ENCODE measurements around the gene PET100.

DNA sequence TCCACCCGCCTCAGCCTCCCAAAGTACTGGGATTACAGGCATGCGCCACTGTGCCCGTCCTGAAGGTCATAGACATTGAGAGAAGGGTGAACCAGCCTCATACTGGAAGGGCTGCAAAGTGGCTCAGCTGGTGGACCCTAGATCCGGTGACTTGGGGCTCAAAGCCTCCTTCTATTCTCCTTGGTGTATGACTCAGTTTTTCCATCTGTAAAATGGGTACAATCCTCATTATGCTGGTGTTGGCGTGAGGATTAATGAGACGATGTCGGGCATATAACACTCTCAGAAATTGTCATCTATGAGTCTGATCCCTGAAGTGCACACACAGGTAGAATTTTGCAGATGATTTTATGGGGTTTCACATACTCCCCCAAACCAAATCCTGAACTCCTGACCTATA lies 39.8 kb upstream of the PET100 start:
- TF ChIP-seq, protein P1, sequence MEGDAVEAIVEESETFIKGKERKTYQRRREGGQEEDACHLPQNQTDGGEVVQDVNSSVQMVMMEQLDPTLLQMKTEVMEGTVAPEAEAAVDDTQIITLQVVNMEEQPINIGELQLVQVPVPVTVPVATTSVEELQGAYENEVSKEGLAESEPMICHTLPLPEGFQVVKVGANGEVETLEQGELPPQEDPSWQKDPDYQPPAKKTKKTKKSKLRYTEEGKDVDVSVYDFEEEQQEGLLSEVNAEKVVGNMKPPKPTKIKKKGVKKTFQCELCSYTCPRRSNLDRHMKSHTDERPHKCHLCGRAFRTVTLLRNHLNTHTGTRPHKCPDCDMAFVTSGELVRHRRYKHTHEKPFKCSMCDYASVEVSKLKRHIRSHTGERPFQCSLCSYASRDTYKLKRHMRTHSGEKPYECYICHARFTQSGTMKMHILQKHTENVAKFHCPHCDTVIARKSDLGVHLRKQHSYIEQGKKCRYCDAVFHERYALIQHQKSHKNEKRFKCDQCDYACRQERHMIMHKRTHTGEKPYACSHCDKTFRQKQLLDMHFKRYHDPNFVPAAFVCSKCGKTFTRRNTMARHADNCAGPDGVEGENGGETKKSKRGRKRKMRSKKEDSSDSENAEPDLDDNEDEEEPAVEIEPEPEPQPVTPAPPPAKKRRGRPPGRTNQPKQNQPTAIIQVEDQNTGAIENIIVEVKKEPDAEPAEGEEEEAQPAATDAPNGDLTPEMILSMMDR (IDR thresholded peaks at IDR 0.05): no peak
- no peak for TF ChIP-seq ZFX (IDR thresholded peaks at IDR 0.05; ENCODE audit: borderline replicate concordance)
